ENCODE data around the gene ZNF385D. TPM values are rescaled to one million over a fixed set of nuclear protein-coding genes. Genes with fewer than 3 reads are reported as not detected.

Gene ZNF385D
- total and polyA plus RNA-seq, 4 donors, result 0.17 to 30.9 (median 1.9) TPM

DNA sequence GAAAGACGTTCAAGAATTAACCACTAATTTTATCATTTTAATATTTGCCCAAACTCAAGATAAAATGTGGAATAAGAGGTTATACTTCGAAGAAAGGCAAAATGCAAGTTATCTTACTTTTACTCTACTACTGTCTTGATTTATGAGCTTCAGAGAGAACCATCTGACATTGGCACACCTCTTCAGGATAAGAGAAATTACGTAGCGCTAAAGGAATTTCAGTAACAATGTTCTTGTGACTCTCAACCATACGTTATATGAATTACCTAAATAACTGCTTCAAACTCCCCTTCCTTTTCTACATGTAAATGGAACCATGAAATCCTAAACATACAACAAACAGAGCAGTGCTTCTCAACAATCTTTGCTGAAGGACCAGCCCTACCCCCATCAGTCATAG, 96.8 kb downstream of the ZNF385D start:
- 58 to 65% methylated on average over 5 of the region's 5 CpGs for WGBS, 2 donors
- H3K4me3 ChIP-seq, result no peak overlapping the region
- peak in 1 of 3 donors; percentile 14 for DNase-seq

DNA sequence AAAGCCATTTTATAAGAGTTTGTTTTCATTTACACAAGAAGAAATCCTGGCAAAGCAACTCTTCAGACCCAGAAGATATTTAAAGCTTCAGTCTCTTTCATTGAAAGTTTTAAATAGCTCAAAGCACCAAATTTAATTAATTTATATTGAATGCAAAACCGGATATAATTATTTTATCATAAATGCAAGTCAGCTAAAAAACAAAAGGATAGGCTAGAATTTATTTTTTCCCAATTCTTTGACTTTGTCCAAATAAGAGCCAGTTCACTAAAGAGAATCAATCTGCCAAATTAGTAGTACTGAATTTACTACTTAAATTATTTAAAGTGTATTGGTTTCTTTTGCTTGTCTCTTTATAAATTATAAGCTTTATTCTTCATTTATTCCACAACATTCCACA, 101.5 kb downstream of the ZNF385D start:
- no peak for DNase-seq
- no peak for ATAC-seq (ENCODE audit: insufficient read depth, low FRiP score)
- no peaks in the 10 kb centered on the region for H3K36me3 ChIP-seq (ENCODE audit: control insufficient read depth in 4 of 4, insufficient read depth in 4 of 4, low read length in 4 of 4)
- no peak overlapping the region for H3K4me3 ChIP-seq
- H3K27me3 ChIP-seq (ENCODE audit: control insufficient read depth in 3 of 3, insufficient read depth in 3 of 3, low read length in 2 of 3), result no peaks in the 10 kb centered on the region
- H3K9ac ChIP-seq (ENCODE audit: insufficient read depth in 1 of 2, low read length in 2 of 2), result no peak overlapping the region
- H3K4me1 ChIP-seq (ENCODE audit: control insufficient read depth in 5 of 5, insufficient read depth in 5 of 5, low read length in 5 of 5), result peaks cover 0 to 11% (median 0%) of the 10 kb centered on the region in 5 donors
- WGBS, 2 donors, result 74 to 85% methylated on average over 1 of the region's 1 CpG
- H3K27ac ChIP-seq (ENCODE audit: low read depth in 1 of 2, low read length in 1 of 2), result no peak overlapping the region
- no peaks in the 10 kb centered on the region for H3K9me3 ChIP-seq (ENCODE audit: control insufficient read depth in 4 of 4, insufficient read depth in 3 of 4, low read length in 3 of 4)
- TF ChIP-seq, protein P1, sequence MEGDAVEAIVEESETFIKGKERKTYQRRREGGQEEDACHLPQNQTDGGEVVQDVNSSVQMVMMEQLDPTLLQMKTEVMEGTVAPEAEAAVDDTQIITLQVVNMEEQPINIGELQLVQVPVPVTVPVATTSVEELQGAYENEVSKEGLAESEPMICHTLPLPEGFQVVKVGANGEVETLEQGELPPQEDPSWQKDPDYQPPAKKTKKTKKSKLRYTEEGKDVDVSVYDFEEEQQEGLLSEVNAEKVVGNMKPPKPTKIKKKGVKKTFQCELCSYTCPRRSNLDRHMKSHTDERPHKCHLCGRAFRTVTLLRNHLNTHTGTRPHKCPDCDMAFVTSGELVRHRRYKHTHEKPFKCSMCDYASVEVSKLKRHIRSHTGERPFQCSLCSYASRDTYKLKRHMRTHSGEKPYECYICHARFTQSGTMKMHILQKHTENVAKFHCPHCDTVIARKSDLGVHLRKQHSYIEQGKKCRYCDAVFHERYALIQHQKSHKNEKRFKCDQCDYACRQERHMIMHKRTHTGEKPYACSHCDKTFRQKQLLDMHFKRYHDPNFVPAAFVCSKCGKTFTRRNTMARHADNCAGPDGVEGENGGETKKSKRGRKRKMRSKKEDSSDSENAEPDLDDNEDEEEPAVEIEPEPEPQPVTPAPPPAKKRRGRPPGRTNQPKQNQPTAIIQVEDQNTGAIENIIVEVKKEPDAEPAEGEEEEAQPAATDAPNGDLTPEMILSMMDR (IDR thresholded peaks at IDR 0.05; ENCODE audit: control extremely low read depth, extremely low read depth), result no peak

More for the DNA sequence above, 96.8 kb downstream of the ZNF385D start:
- ATAC-seq (ENCODE audit: insufficient read depth, low FRiP score), result no peak
- Histone ChIP-seq H3K36me3 (ENCODE audit: control insufficient read depth in 4 of 4, insufficient read depth in 4 of 4, low read length in 4 of 4) (no peaks in the 10 kb centered on the region), H3K9ac (ENCODE audit: insufficient read depth in 1 of 2, low read length in 2 of 2) (no peak overlapping the region), H3K27me3 (ENCODE audit: control insufficient read depth in 3 of 3, insufficient read depth in 3 of 3, low read length in 2 of 3) (no peaks in the 10 kb centered on the region), H3K4me1 (ENCODE audit: control insufficient read depth in 5 of 5, insufficient read depth in 5 of 5, low read length in 5 of 5) (no peaks in the 10 kb centered on the region), H3K27ac (ENCODE audit: low read depth in 1 of 2, low read length in 1 of 2) (no peak overlapping the region), H3K9me3 (ENCODE audit: control insufficient read depth in 4 of 4, insufficient read depth in 3 of 4, low read length in 3 of 4) (no peaks in the 10 kb centered on the region)
- TF ChIP-seq, protein P1 (IDR thresholded peaks at IDR 0.05; ENCODE audit: control extremely low read depth, extremely low read depth), result no peak

DNA sequence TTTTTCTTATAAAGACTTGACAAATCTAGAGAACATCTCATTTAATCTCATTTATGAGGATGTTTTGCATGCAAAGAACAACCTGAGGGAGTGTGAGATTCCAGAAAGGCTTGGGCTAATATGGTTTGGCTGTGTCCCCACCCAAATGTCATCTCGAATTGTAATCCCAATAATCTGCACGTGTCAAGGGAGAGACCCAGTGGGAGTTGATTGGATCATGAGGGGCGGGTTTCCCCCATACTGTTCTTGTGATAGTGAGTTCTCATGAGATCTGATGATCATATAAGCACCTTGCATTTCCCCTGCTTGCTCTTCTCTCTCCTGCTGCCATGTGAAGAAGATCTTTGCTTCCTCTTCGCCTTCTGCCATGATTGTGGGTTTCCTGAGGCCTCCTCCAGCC, 103.0 kb downstream of the ZNF385D start:
- no peak for ATAC-seq (ENCODE audit: insufficient read depth, low FRiP score)
- 85% methylated on average over 4 of the region's 4 CpGs for WGBS, 2 donors

More for the DNA sequence above, 103.0 kb downstream of the ZNF385D start:
- Histone ChIP-seq H3K9me3 (ENCODE audit: control insufficient read depth in 4 of 4, insufficient read depth in 3 of 4, low read length in 3 of 4) (no peaks in the 10 kb centered on the region), H3K4me3 (no peak overlapping the region), H3K27me3 (ENCODE audit: control insufficient read depth in 3 of 3, insufficient read depth in 3 of 3, low read length in 2 of 3) (no peaks in the 10 kb centered on the region), H3K36me3 (ENCODE audit: control insufficient read depth in 4 of 4, insufficient read depth in 4 of 4, low read length in 4 of 4) (no peaks in the 10 kb centered on the region), H3K27ac (ENCODE audit: low read depth in 1 of 2, low read length in 1 of 2) (no peak overlapping the region), H3K9ac (ENCODE audit: insufficient read depth in 1 of 2, low read length in 2 of 2) (no peak overlapping the region), H3K4me1 (ENCODE audit: control insufficient read depth in 5 of 5, insufficient read depth in 5 of 5, low read length in 5 of 5) (peaks cover 0 to 15% (median 0%) of the 10 kb centered on the region in 5 donors)
- TF ChIP-seq, protein P1 (IDR thresholded peaks at IDR 0.05; ENCODE audit: control extremely low read depth, extremely low read depth), result no peak
- no peak for DNase-seq

Measured in lung (tissue), 12 donors.